Right lobe of liver (tissue), 6 donors: ENCODE data around the gene URAD. TPM values are rescaled to one million over a fixed set of nuclear protein-coding genes. Genes with fewer than 3 reads are reported as not detected.

Experiments used
- ATAC-seq, 4 donors: fragments of 200-7000 bp; cut with Tn5 transposase; one replicate each; pipeline ENCODE4 v1.9.1; 2020; ENCODE audit warnings: mild to moderate bottlenecking in 4 of 4, moderate library complexity in 4 of 4
- DNase-seq, 3 donors: peaks; one replicate each; pipeline ENCODE4 v3.0.0-alpha.2; 2020
- H3K27ac ChIP-seq, 3 donors: fragments of 200-600 bp; one replicate each; pipeline ENCODE4 v1.8.0; 2022
- H3K27me3 ChIP-seq, 2 donors: fragments of 200-600 bp; one replicate each; pipeline ENCODE4 v1.8.0; 2022
- H3K36me3 ChIP-seq, 4 donors: fragments of 200-600 bp; sonication (generic) in 1 of 4; one replicate each; pipeline versions ENCODE4 v1.5.1 to v1.8.0; 2017 to 2022; ENCODE audit warnings: control low read depth in 1 of 4
- H3K4me1 ChIP-seq, 4 donors: fragments of 200-600 bp; sonication (generic) in 1 of 4; one replicate each; pipeline versions ENCODE4 v1.5.1 to v1.8.0; 2017 to 2022; ENCODE audit warnings: control low read depth in 1 of 4
- H3K4me3 ChIP-seq, 3 donors: fragments of 200-600 bp; one replicate each; pipeline ENCODE4 v1.8.0; 2022
- H3K9me3 ChIP-seq, 4 donors: fragments of 200-600 bp; sonication (generic) in 1 of 4; one replicate each; pipeline versions ENCODE4 v1.5.1 to v1.8.0; 2017 to 2022; ENCODE audit warnings: control low read depth in 1 of 4
- POLR2A ChIP-seq: fragments of 450-650 bp; IDR thresholded peaks from one replicate; pipeline ENCODE4 v1.6.1; 2017; ENCODE audit warnings: antibody characterized with exemption, mild to moderate bottlenecking
- WGBS: methylation state at CpG from one replicate; pipeline ENCODE4 v1.1.6; 2018; ENCODE audit warnings: low coverage, low lambda C conversion rate; ENCODE audit not compliant: insufficient coverage; ENCODE audit errors: missing lambda C conversion rate; 5-methylcytosine and 5-hydroxymethylcytosine counted together
- intact Hi-C, 2 donors: fragments of 100-400 bp; cut with DNase I; formaldehyde crosslinking; loops; one replicate each; pipeline versions ENCODE4 v1.11.2 to v1.14.1; 2022
- total RNA-seq, 6 experiments: library from RNA; depleted of rRNA in 2 of 6; stranded (reverse); fragments of >200 nt in 2 of 6; fragmentation: NEBNext Ultra II Directional in 3 of 6; extraction: Animal tissue kit (Norgen Biotek cat#: 25700) in 3 of 6; gene quantifications; one replicate each; pipeline versions ENCODE4 v1.1.0 to v1.2.4, GENCODE V29; 2016 to 2023
- TF ChIP-seq, protein P1 (sequence below), 4 donors: fragments of 200-600 bp in 3 of 4; fragments of 450-650 bp in 1 of 4; IDR thresholded peaks; one replicate each; pipeline versions ENCODE4 v1.5.1 to v1.8.0; 2016 to 2022; ENCODE audit warnings: antibody characterized with exemption in 4 of 4, mild to moderate bottlenecking in 2 of 4
- donor health status: DM: no; HTN: yes; CAD: no.
- donor health status: DM: no; HTN: no; CAD: no.
- donor health status: DM: no; HTN: no; CAD: no.
- donor health status: DM: no; HTN: yes; CAD: no.
- donor health status: DM: no; HTN: yes; CAD: no.

Gene URAD
- total RNA-seq, 6 experiments from 2014 or later = not detected

DNA sequence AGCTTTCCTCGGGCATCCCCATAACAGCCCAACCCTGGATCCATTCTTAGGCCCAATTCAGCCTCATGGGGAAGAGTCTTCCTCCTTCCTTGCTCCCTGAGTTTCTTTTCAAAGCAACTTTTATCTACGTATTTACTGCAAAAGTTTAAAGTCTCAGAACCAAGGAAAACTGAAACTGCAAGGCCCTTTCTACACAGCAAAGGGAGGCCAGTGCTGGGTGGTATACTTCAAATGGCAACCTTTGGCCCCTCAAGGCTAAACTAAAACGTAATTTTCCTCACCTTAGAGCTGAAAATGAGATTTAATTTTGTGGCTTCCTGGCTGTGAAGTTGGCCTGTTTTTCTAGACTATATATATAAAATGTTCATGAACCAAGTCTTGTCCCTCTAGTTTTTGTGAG, 25.0 kb downstream of the URAD start:
- 58% methylated on average over 3 of the region's 3 CpGs for WGBS
- Histone ChIP-seq H3K4me3 (no peak overlapping the region), H3K36me3 (no peaks in the 10 kb centered on the region), H3K27ac (no peak overlapping the region), H3K4me1 (peaks cover 0 to 5% (median 0%) of the 10 kb centered on the region in 4 donors), H3K27me3 (peaks cover 5 to 12% of the 10 kb centered on the region in 2 donors), H3K9me3 (no peaks in the 10 kb centered on the region)
- TF ChIP-seq, protein P1, sequence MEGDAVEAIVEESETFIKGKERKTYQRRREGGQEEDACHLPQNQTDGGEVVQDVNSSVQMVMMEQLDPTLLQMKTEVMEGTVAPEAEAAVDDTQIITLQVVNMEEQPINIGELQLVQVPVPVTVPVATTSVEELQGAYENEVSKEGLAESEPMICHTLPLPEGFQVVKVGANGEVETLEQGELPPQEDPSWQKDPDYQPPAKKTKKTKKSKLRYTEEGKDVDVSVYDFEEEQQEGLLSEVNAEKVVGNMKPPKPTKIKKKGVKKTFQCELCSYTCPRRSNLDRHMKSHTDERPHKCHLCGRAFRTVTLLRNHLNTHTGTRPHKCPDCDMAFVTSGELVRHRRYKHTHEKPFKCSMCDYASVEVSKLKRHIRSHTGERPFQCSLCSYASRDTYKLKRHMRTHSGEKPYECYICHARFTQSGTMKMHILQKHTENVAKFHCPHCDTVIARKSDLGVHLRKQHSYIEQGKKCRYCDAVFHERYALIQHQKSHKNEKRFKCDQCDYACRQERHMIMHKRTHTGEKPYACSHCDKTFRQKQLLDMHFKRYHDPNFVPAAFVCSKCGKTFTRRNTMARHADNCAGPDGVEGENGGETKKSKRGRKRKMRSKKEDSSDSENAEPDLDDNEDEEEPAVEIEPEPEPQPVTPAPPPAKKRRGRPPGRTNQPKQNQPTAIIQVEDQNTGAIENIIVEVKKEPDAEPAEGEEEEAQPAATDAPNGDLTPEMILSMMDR (IDR thresholded peaks at IDR 0.05) = no peak
- TF ChIP-seq POLR2A = no peak
- ATAC-seq (no peak), DNase-seq (no peak)
- intact Hi-C loops = loop anchor here in 1 of 2 donors (10.0 kb wide), 2 partner anchors 139 to 599 kb away; no protein-coding TSS in a partner anchor

DNA sequence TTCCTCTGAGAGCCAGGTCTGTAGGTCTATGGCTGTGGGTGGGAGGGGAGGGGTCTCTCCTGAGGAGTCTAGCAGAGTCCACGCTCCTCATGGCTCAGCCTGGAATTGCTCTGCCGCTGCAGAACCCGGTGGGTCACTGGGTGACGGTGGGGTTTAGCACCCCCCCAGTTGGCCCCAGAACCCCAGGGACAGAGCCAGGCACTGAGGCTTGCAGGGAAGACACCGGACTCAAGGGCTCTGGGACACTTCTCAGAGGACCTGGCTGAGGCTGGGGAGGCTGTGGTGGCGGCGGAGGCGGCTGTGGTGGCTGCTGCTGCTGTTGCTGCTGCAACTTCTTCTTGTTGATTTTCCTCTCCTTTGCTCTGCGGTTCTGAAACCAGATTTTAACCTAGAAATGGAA, 25.5 kb downstream of the URAD start:
- DNase-seq = no peak
- Histone ChIP-seq H3K4me3 (no peak overlapping the region), H3K27ac (no peak overlapping the region), H3K9me3 (no peaks in the 10 kb centered on the region), H3K4me1 (peaks cover 0 to under 1% (median 0%) of the 10 kb centered on the region in 4 donors), H3K36me3 (no peaks in the 10 kb centered on the region), H3K27me3 (peaks cover 2 to 7% of the 10 kb centered on the region in 2 donors)
- intact Hi-C loops = loop anchor here in 1 of 2 donors (10.0 kb wide), 2 partner anchors 138 to 598 kb away; no protein-coding TSS in a partner anchor
- 51% methylated on average over 6 of the region's 9 CpGs for WGBS
- TF ChIP-seq, protein P1 (IDR thresholded peaks at IDR 0.05) = no peak
- no peak for TF ChIP-seq POLR2A
- ATAC-seq = no peak

DNA sequence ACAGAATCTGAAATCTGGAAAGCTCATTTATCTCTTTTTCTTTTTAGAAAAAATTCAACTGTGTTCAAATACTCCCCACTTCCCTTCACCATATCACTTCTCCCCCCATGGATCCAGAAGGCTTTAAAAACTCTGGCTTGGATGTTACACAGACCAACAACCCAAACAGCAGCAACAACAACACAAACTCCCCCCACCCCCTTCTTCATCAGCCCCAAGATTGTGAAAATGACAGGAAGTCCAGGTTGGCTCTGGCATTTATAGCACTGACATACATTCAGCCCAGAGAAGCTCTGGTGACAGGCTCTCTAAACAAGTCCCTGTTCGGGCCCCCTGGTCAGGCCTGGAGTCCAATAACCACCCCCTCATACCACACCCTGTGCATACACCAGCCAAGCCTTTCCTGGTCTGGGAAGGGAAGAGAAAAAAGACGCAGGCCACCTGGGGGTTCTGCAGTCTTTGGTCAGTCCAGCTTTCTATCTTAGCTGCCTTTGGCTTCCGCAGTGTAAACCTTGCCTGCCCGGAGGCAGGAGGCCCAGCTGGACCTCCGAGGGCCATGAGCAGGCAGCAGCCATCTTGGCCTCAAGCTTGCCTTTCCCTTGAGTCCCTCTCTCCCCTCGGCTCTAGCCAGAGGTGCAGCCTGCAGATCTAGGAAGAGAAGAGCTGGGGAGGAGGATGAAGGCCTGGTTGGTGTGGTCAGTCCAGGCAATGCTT, 26.2 kb downstream of the URAD start:
- TF ChIP-seq, protein P1 (IDR thresholded peaks at IDR 0.05) = no peak
- no peak for TF ChIP-seq POLR2A
- H3K4me1 ChIP-seq = no peaks in the 10 kb centered on the region
- ATAC-seq (no peak), DNase-seq (no peak)
- H3K4me3 ChIP-seq = no peak overlapping the region
- H3K9me3 ChIP-seq = no peaks in the 10 kb centered on the region
- intact Hi-C loops = loop anchor here in 1 of 2 donors (10.0 kb wide), 2 partner anchors 137 to 597 kb away; no protein-coding TSS in a partner anchor
- peaks cover 0 to under 1% of the 10 kb centered on the region in 2 donors for H3K27me3 ChIP-seq
- no peak overlapping the region for H3K27ac ChIP-seq
- WGBS = 57% methylated on average over 3 of the region's 6 CpGs
- no peaks in the 10 kb centered on the region for H3K36me3 ChIP-seq

DNA sequence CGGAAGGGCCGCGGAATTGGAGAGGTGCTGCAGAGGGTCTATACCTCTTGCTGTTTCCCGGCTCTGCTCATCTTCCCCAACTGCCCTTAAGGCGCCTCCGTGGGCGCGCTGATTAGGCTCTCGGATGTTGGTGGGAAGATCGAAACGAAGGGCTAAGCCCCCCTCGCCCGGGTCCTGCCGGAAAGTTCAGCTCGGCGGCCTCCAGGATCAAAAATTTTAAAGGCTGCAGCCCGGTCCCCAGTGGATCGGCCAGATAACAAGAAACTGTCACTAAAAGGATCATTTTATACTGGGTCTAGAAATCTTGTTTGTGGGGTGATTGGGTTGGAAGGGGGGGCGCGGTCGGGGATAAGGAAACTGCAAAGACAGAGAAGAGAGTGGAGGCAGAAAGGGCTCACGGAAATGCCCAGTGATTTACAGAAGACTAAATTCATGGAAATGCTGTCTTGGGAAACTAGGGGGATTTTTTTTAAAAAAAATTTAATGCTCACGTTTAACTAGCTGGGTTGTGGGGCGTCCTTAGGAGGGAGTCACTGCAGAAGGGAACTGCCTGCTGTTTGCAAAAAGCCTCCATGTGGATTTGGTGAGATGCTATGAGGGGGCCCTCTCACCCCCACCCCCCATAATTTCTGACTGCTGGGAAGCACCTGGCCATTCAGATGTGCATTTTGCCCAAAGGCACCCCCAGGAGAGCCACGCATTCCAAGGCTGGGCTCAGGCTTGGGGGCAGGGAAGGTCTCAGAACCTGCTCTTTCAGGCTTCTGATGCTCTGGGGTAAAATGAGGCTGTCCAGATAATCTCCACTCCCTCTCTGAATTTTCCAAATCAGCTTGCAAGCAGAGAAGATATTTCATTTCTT, 27.0 kb downstream of the URAD start:
- no peaks in the 10 kb centered on the region for H3K4me1 ChIP-seq
- ATAC-seq (no peak), DNase-seq (peak in 1 of 3 donors; percentile 46)
- peak overlapping the region in 2 of 3 donors; percentile 52 to 80 for H3K27ac ChIP-seq
- intact Hi-C loops = loop anchor here in 1 of 2 donors (10.0 kb wide), 2 partner anchors 137 to 597 kb away; no protein-coding TSS in a partner anchor
- H3K9me3 ChIP-seq = no peaks in the 10 kb centered on the region
- WGBS = 5% methylated on average over 22 of the region's 25 CpGs
- peak overlapping the region; percentile 45 to 63 (median 60) for H3K4me3 ChIP-seq
- no peaks in the 10 kb centered on the region for H3K27me3 ChIP-seq
- TF ChIP-seq, protein P1 (IDR thresholded peaks at IDR 0.05) = no peak
- TF ChIP-seq POLR2A = no peak
- no peaks in the 10 kb centered on the region for H3K36me3 ChIP-seq
